Endodermal cell (in vitro differentiated cells): Measurements from ENCODE around the gene PRDM5. TPM values are rescaled to one million over a fixed set of nuclear protein-coding genes. Genes with fewer than 3 reads are reported as not detected.

ENCODE experiments used
- DNase-seq: peaks from one replicate; pipeline ENCODE4 v3.0.0-alpha.2; 2017
- H3K27ac ChIP-seq: 2 replicates; pipeline ENCODE4 v1.5.1; 2013; ENCODE audit warnings: mild to moderate bottlenecking, low read depth, low read length, moderate library complexity
- H3K27me3 ChIP-seq: 2 replicates; pipeline ENCODE4 v1.6.1; 2013; ENCODE audit warnings: mild to moderate bottlenecking, low read length, moderate library complexity; ENCODE audit not compliant: insufficient read depth, control insufficient read depth, poor library complexity, severe bottlenecking
- H3K36me3 ChIP-seq: 2 replicates; pipeline ENCODE4 v1.7.0; 2013; ENCODE audit warnings: mild to moderate bottlenecking, low read length, moderate library complexity; ENCODE audit not compliant: control insufficient read depth, insufficient read depth
- H3K4me1 ChIP-seq: one replicate; pipeline ENCODE4 v1.7.0; 2013; ENCODE audit warnings: low read length; ENCODE audit not compliant: control insufficient read depth, insufficient read depth
- H3K4me3 ChIP-seq: 2 replicates; pipeline ENCODE4 v1.5.1; 2013; ENCODE audit warnings: mild to moderate bottlenecking, low read length, moderate library complexity
- H3K9ac ChIP-seq: 2 replicates; pipeline ENCODE4 v1.6.1; 2013; ENCODE audit warnings: mild to moderate bottlenecking, low read length, moderate library complexity; ENCODE audit not compliant: poor library complexity, severe bottlenecking; ENCODE audit errors: extremely low read depth
- H3K9me3 ChIP-seq: 2 replicates; pipeline ENCODE4 v1.6.1; 2013; ENCODE audit warnings: mild to moderate bottlenecking, low read length, moderate library complexity; ENCODE audit not compliant: control insufficient read depth
- H3K27ac Mint-ChIP-seq: 2 replicates; pipeline ENCODE4 v1.8.0; 2020; ENCODE audit warnings: mixed read lengths
- H3K27me3 Mint-ChIP-seq: 2 replicates; pipeline ENCODE4 v1.8.0; 2021; ENCODE audit warnings: mild to moderate bottlenecking, mixed read lengths; ENCODE audit not compliant: insufficient read depth
- H3K36me3 Mint-ChIP-seq: 2 replicates; pipeline ENCODE4 v1.8.0; 2020; ENCODE audit warnings: low read depth, mixed read lengths
- H3K4me1 Mint-ChIP-seq: 2 replicates; pipeline ENCODE4 v1.8.0; 2020; ENCODE audit warnings: mixed read lengths
- H3K4me3 Mint-ChIP-seq: 2 replicates; pipeline ENCODE4 v1.8.0; 2020; ENCODE audit warnings: mild to moderate bottlenecking, moderate library complexity, mixed read lengths
- H3K9me3 Mint-ChIP-seq: 2 replicates; pipeline ENCODE4 v1.8.0; 2020; ENCODE audit warnings: mild to moderate bottlenecking, mixed read lengths
- WGBS, 2 experiments: methylation state at CpG; one replicate each; pipeline versions ENCODE4 v1.1.5 to v1.1.7; 2013; ENCODE audit warnings: missing lambda C conversion rate in 2 of 2, mixed read lengths in 1 of 2; ENCODE audit not compliant: insufficient coverage in 1 of 2, insufficient read length in 1 of 2; 5-methylcytosine and 5-hydroxymethylcytosine counted together
- total RNA-seq, 2 donors: library from RNA; stranded (reverse); fragmentation: NEBNext Ultra II Directional in 1 of 2; extraction: Animal tissue kit (Norgen Biotek cat#: 25700) in 1 of 2; gene quantifications; 2 replicates in 1 of 2; 3 replicates in 1 of 2; pipeline ENCODE4 v1.2.1, GENCODE V29; 2021
- TF ChIP-seq, protein P1 (sequence below): fragments of 200-600 bp; sonication (generic); conservative IDR thresholded peaks from 2 replicates; pipeline ENCODE4 v1.5.0; 2021; ENCODE audit warnings: antibody characterized with exemption, mild to moderate bottlenecking

The PRDM5 gene
- total RNA-seq, 2 donors from 2014 or later: 18.3 to 19.1 TPM

DNA sequence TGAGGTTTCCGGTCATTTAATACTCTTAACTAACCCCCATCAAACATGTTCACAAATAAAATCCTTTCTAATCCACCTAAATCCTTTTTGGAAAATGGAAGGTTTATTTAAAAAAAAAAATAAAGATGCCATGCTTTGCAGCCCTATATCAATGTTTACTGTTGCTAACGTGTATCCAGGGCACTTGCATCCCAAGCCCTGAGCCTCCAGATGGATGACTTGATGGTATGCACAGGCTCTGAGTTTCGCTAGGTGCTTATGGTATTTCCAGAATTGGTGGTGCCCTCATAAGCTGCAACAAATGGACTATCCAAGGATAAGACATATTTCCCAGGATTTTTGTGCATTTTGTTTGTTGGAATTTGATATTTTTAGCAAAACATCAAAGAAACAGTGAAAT, 257.7 kb downstream of the PRDM5 start:
- no peaks in the 10 kb centered on the region for H3K36me3 Mint-ChIP-seq
- H3K27ac Mint-ChIP-seq: no peak overlapping the region
- no peak overlapping the region for H3K4me3 ChIP-seq
- no peak for DNase-seq
- no peaks in the 10 kb centered on the region for H3K36me3 ChIP-seq
- H3K27me3 Mint-ChIP-seq: no peaks in the 10 kb centered on the region
- TF ChIP-seq, protein P1, sequence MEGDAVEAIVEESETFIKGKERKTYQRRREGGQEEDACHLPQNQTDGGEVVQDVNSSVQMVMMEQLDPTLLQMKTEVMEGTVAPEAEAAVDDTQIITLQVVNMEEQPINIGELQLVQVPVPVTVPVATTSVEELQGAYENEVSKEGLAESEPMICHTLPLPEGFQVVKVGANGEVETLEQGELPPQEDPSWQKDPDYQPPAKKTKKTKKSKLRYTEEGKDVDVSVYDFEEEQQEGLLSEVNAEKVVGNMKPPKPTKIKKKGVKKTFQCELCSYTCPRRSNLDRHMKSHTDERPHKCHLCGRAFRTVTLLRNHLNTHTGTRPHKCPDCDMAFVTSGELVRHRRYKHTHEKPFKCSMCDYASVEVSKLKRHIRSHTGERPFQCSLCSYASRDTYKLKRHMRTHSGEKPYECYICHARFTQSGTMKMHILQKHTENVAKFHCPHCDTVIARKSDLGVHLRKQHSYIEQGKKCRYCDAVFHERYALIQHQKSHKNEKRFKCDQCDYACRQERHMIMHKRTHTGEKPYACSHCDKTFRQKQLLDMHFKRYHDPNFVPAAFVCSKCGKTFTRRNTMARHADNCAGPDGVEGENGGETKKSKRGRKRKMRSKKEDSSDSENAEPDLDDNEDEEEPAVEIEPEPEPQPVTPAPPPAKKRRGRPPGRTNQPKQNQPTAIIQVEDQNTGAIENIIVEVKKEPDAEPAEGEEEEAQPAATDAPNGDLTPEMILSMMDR: no peak
- H3K27me3 ChIP-seq: no peaks in the 10 kb centered on the region
- no peaks in the 10 kb centered on the region for H3K9me3 ChIP-seq
- H3K9ac ChIP-seq: no peak overlapping the region
- no peaks in the 10 kb centered on the region for H3K9me3 Mint-ChIP-seq
- 85 to 94% methylated on average over 2 to 3 of the region's 3 CpGs for WGBS, 2 experiments
- no peak overlapping the region for H3K4me3 Mint-ChIP-seq
- no peaks in the 10 kb centered on the region for H3K4me1 ChIP-seq
- H3K4me1 Mint-ChIP-seq: no peaks in the 10 kb centered on the region
- no peak overlapping the region for H3K27ac ChIP-seq

DNA sequence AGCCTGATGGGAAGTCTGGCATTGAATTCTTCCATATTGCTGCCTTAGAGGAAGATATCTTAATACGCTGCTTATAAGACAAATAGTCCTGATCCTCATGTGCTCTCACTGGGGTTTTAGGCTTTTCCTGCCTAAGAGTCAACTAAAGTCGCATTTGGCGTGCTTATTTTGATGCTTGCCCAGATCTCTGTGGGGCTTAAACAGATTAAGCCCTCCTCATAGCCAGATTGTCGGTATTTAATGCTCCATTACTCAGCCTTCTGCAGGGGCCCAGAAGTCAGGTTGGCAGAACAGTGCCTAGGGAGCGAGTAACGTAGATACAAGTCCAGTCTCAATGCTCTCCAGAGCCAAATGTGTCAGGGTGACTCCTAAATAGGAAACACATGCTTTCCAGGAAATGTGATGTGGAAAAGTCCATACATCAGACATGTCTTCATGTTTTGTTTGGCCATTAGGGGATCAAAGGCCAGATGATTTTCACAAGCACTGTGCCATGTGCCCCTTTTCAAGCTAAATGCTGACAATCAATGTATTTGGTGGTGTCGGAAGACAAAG, 262.8 kb downstream of the PRDM5 start:
- Mint-ChIP-seq H3K27ac (no peak overlapping the region), H3K9me3 (no peaks in the 10 kb centered on the region), H3K36me3 (no peaks in the 10 kb centered on the region), H3K4me3 (no peak overlapping the region), H3K4me1 (no peaks in the 10 kb centered on the region), H3K27me3 (no peaks in the 10 kb centered on the region)
- H3K27me3 ChIP-seq: no peaks in the 10 kb centered on the region
- 95 to 100% methylated on average over 5 to 7 of the region's 7 CpGs for WGBS, 2 experiments
- TF ChIP-seq, protein P1: no peak
- no peak overlapping the region for H3K4me3 ChIP-seq
- no peak for DNase-seq
- no peaks in the 10 kb centered on the region for H3K9me3 ChIP-seq
- H3K27ac ChIP-seq: no peak overlapping the region
- no peaks in the 10 kb centered on the region for H3K4me1 ChIP-seq
- no peaks in the 10 kb centered on the region for H3K36me3 ChIP-seq
- H3K9ac ChIP-seq: no peak overlapping the region

DNA sequence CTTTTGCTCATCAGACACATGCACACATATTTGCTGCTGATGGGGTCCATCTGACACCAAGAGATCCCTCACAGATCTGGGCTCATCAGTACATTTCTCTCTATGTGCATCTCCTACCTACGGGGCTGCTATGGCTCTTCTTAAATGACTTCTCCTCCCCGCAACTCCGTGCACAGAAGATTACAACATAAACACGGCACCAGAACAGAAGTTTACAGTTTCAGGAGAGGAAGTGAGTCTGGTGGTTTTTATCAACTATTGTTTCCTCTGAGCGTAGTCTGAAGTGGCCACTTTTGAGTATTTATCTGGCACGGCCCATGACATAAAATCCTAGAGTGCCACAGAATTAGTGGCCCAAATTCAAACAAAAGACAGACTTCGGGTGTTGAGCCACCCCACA, 263.8 kb downstream of the PRDM5 start:
- TF ChIP-seq, protein P1: no peak
- DNase-seq: no peak
- Mint-ChIP-seq H3K36me3 (no peaks in the 10 kb centered on the region), H3K4me3 (no peak overlapping the region), H3K27me3 (no peaks in the 10 kb centered on the region), H3K4me1 (no peaks in the 10 kb centered on the region), H3K27ac (no peak overlapping the region), H3K9me3 (no peaks in the 10 kb centered on the region)
- H3K4me1 ChIP-seq: no peaks in the 10 kb centered on the region
- no peak overlapping the region for H3K4me3 ChIP-seq
- H3K9me3 ChIP-seq: no peaks in the 10 kb centered on the region
- no peak overlapping the region for H3K9ac ChIP-seq
- no peak overlapping the region for H3K27ac ChIP-seq
- H3K36me3 ChIP-seq: no peaks in the 10 kb centered on the region
- 93 to 98% methylated on average over 6 to 7 of the region's 7 CpGs for WGBS, 2 experiments
- no peaks in the 10 kb centered on the region for H3K27me3 ChIP-seq
